ENCODE measurements around the gene ATXN1. TPM values are rescaled to one million over a fixed set of nuclear protein-coding genes. Genes with fewer than 3 reads are reported as not detected.

The ATXN1 gene
- total RNA-seq, 1 experiment from 2014 or later, result 5.6 TPM

- H3K4me1 Mint-ChIP-seq, result peaks cover 16% of the 10 kb centered on the region in 2 experiments
- Histone ChIP-seq H3K27me3 (ENCODE audit: insufficient read depth, low read length) (no peaks in the 10 kb centered on the region), H3K4me1 (ENCODE audit: insufficient read depth, low read length) (no peaks in the 10 kb centered on the region), H3T11ph (ENCODE audit: low read length) (no peak overlapping the region), H3K4me2 (ENCODE audit: insufficient read depth, insufficient read length, low read length) (no peak overlapping the region), H2BK15ac (ENCODE audit: low read depth, low read length) (no peak overlapping the region), H4K5ac (ENCODE audit: insufficient read length, low read depth, low read length) (no peak overlapping the region), H3K27ac (ENCODE audit: insufficient read length, low read depth, low read length) (no peak overlapping the region), H4K91ac (ENCODE audit: insufficient read length, low read depth, low read length) (no peak overlapping the region), H4K8ac (replicated peaks; ENCODE audit: insufficient read length, low read depth, low read length) (no peak overlapping the region), H3K23ac (ENCODE audit: insufficient read length, low read depth, low read length) (no peak overlapping the region), H3K9me3 (ENCODE audit: control insufficient read depth, low read depth, low read length) (no peaks in the 10 kb centered on the region), H2BK12ac (ENCODE audit: insufficient read length, low read depth, low read length) (no peak overlapping the region), H3K9ac (ENCODE audit: extremely low read depth, insufficient read length, low read length) (no peak overlapping the region), H2BK20ac (ENCODE audit: low read depth, low read length, poor library complexity, severe bottlenecking) (no peak overlapping the region), H3K18ac (ENCODE audit: insufficient read length, low read depth, low read length) (no peak overlapping the region), H3K14ac (ENCODE audit: insufficient read depth, low read length) (no peak overlapping the region), H3K4ac (ENCODE audit: low read depth, low read length) (no peak overlapping the region), H2AFZ (ENCODE audit: low read length) (no peak overlapping the region), H3K79me2 (ENCODE audit: insufficient read depth, low read length) (no peaks in the 10 kb centered on the region), H4K20me1 (ENCODE audit: control insufficient read depth, insufficient read depth, insufficient read length) (no peaks in the 10 kb centered on the region), H2AK5ac (ENCODE audit: insufficient read length, low read length) (no peak overlapping the region), H3K79me1 (ENCODE audit: insufficient read depth, low read depth, low read length, poor library complexity, severe bottlenecking) (no peaks in the 10 kb centered on the region), H3K56ac (ENCODE audit: insufficient read length, low read depth, low read length) (no peak overlapping the region), H2BK5ac (ENCODE audit: insufficient read length, low read length) (no peak overlapping the region), H3K23me2 (ENCODE audit: insufficient read length, low read depth, low read length, poor library complexity, severe bottlenecking) (no peaks in the 10 kb centered on the region), H2BK120ac (ENCODE audit: low read depth, low read length, poor library complexity, severe bottlenecking) (no peak overlapping the region)
- no peaks in the 10 kb centered on the region; the same call in 1 of the 2 replicates for H3K27me3 Mint-ChIP-seq (ENCODE audit: low read depth)
- WGBS (ENCODE audit: extremely low coverage, insufficient read length, low lambda C conversion rate), result no CpG with 5 or more reads among the region's 1 CpG
- no peaks in the 10 kb centered on the region for H3K9me3 Mint-ChIP-seq
- H3K4me3 Mint-ChIP-seq, result no peak overlapping the region
- H3K36me3 Mint-ChIP-seq (ENCODE audit: insufficient read depth in 1 of 3, low read depth in 3 of 3), result no peaks in the 10 kb centered on the region
- H3K27ac Mint-ChIP-seq, result no peak overlapping the region
- DNase-seq, result no peak
- no peak for TF ChIP-seq CTCF (conservative IDR thresholded peaks at IDR 0.05)
Measured at GRCh38 chr6:16371401-16371800, 389.9 kb downstream of the ATXN1 start.
